Hepatocyte (in vitro differentiated cells): ENCODE data around the gene ARHGAP9. TPM values are rescaled to one million over a fixed set of nuclear protein-coding genes. Genes with fewer than 3 reads are reported as not detected.

Experiments
- DNase-seq: peaks from one replicate; pipeline ENCODE4 v3.0.0-alpha.2; 2016; ENCODE audit warnings: low spot score
- H2AFZ ChIP-seq: fragments of 200-600 bp; sonication (generic); 2 replicates; pipeline ENCODE4 v1.6.0; 2016; ENCODE audit warnings: antibody characterized with exemption, mild to moderate bottlenecking
- H3K27ac ChIP-seq: fragments of 200-600 bp; sonication (generic); 2 replicates; pipeline ENCODE4 v1.5.1; 2016; ENCODE audit warnings: mild to moderate bottlenecking
- H3K27me3 ChIP-seq: fragments of 200-600 bp; sonication (generic); 2 replicates; pipeline ENCODE4 v1.6.1; 2016
- H3K36me3 ChIP-seq: fragments of 200-600 bp; sonication (generic); replicated peaks from 2 replicates; pipeline ENCODE4 v1.5.1; 2016; ENCODE audit warnings: low read depth; ENCODE audit not compliant: insufficient read depth
- H3K4me1 ChIP-seq: fragments of 200-600 bp; sonication (generic); 2 replicates; pipeline ENCODE4 v1.5.1; 2016; ENCODE audit warnings: mild to moderate bottlenecking, moderate library complexity; ENCODE audit not compliant: insufficient read depth
- H3K4me2 ChIP-seq: fragments of 200-600 bp; sonication (generic); 2 replicates; pipeline ENCODE4 v1.6.0; 2016
- H3K4me3 ChIP-seq: fragments of 200-600 bp; sonication (generic); 2 replicates; pipeline ENCODE4 v1.5.1; 2016; ENCODE audit warnings: mild to moderate bottlenecking
- H3K79me2 ChIP-seq: fragments of 200-600 bp; sonication (generic); 2 replicates; pipeline ENCODE4 v1.6.0; 2017; ENCODE audit warnings: mild to moderate bottlenecking
- H3K9me2 ChIP-seq: fragments of 200-600 bp; sonication (generic); replicated peaks from 2 replicates; pipeline ENCODE4 v1.6.0; 2017; ENCODE audit warnings: mild to moderate bottlenecking; ENCODE audit not compliant: insufficient read depth
- H3K9me3 ChIP-seq: fragments of 200-600 bp; sonication (generic); 2 replicates; pipeline ENCODE4 v1.5.1; 2016; ENCODE audit warnings: low read depth, mild to moderate bottlenecking
- H4K20me1 ChIP-seq: fragments of 200-600 bp; sonication (generic); 2 replicates; pipeline ENCODE4 v1.6.0; 2016; ENCODE audit warnings: mild to moderate bottlenecking; ENCODE audit not compliant: insufficient read depth, poor library complexity, severe bottlenecking
- CTCF ChIP-seq: fragments of 200-600 bp; sonication (generic); IDR thresholded peaks from 2 replicates; pipeline ENCODE4 v1.5.1; 2016; ENCODE audit warnings: antibody characterized with exemption, mild to moderate bottlenecking; ENCODE audit not compliant: poor library complexity
- EZH2 ChIP-seq: fragments of 200-600 bp; sonication (generic); IDR thresholded peaks from 2 replicates; pipeline ENCODE4 v1.6.1; 2016; ENCODE audit warnings: antibody characterized with exemption, mild to moderate bottlenecking, borderline replicate concordance
- EZH2phosphoT487 ChIP-seq: fragments of 200-600 bp; sonication (generic); IDR thresholded peaks from one replicate; pipeline ENCODE4 v1.6.1; 2018; ENCODE audit warnings: antibody characterized with exemption, mild to moderate bottlenecking, low read depth, moderate library complexity; ENCODE audit not compliant: unreplicated experiment, severe bottlenecking
- WGBS: methylation state at CpG from one replicate; pipeline ENCODE4 v1.1.6; 2016; ENCODE audit warnings: low lambda C conversion rate; ENCODE audit errors: missing lambda C conversion rate; 5-methylcytosine and 5-hydroxymethylcytosine counted together
- polyA plus RNA-seq: library from polyadenylated mRNA; unstranded; fragments of >200 nt; fragmentation: Nextera tagmentation; extraction: Ambion mirVana; gene quantifications from 2 replicates; pipeline ENCODE4 v1.2.1, GENCODE V29; 2016
- total RNA-seq: library from RNA; depleted of rRNA; stranded (reverse); fragments of >200 nt; gene quantifications from 2 replicates; pipeline ENCODE4 v1.2.3, GENCODE V29; 2014

The ARHGAP9 gene
- total and polyA plus RNA-seq, 2 experiments from 2014 or later: 2.0 to 2.2 TPM

GRCh38 chr12:57488402-57489156 lies 8.9 kb upstream of the ARHGAP9 start:
- no peaks in the 10 kb centered on the region for H3K27me3 ChIP-seq

GRCh38 chr12:57487597-57488401 lies 8.1 kb upstream of the ARHGAP9 start, which contains the start of gene MARS1:
MARS1 (plus strand) TSS chr12:57488068; CDS start chr12:57488091, 23 bp downstream.
- H3K79me2 ChIP-seq: peaks cover 27% of the 10 kb centered on the region
- H3K9me3 ChIP-seq: no peaks in the 10 kb centered on the region
- H3K36me3 ChIP-seq: no peaks in the 10 kb centered on the region
- H3K27ac ChIP-seq: peak within 1 kb of the TSS; percentile 42
- peak within 1 kb of the TSS; percentile 39 for H3K4me3 ChIP-seq
- peak within 1 kb of the TSS; percentile 36 for H2AFZ ChIP-seq
- 14% methylated on average over 46 of the region's 47 CpGs for WGBS
- H3K9me2 ChIP-seq: no peaks in the 10 kb centered on the region
- TF ChIP-seq EZH2phosphoT487 (no peak), CTCF (peak; percentile 34)
- peak within 1 kb of the TSS; percentile 87 for H3K4me2 ChIP-seq
- DNase-seq: peak; percentile 97
- no peaks in the 10 kb centered on the region for H3K27me3 ChIP-seq
- peaks cover 2% of the 10 kb centered on the region for H4K20me1 ChIP-seq
- H3K4me1 ChIP-seq: peaks cover 11% of the 10 kb centered on the region

More at GRCh38 chr12:57488402-57489156, 8.9 kb upstream of the ARHGAP9 start:
- DNase-seq: no peak
- Histone ChIP-seq H3K79me2 (peaks cover 27% of the 10 kb centered on the region), H3K36me3 (no peaks in the 10 kb centered on the region), H3K9me3 (no peaks in the 10 kb centered on the region), H3K4me2 (peak overlapping the region; percentile 87), H4K20me1 (peaks cover 2% of the 10 kb centered on the region), H3K27ac (peak overlapping the region; percentile 42), H3K4me3 (peak overlapping the region; percentile 39), H3K4me1 (peaks cover 11% of the 10 kb centered on the region), H2AFZ (peak overlapping the region; percentile 35), H3K9me2 (no peaks in the 10 kb centered on the region)
- no peak for TF ChIP-seq EZH2
- TF ChIP-seq CTCF: no peak
- 30% methylated on average over 11 of the region's 11 CpGs for WGBS

- no peak for DNase-seq
- Histone ChIP-seq H3K36me3 (no peaks in the 10 kb centered on the region), H2AFZ (peak overlapping the region; percentile 36), H3K27ac (no peak overlapping the region), H3K79me2 (peaks cover 27% of the 10 kb centered on the region), H3K9me3 (no peaks in the 10 kb centered on the region), H4K20me1 (peaks cover 2% of the 10 kb centered on the region), H3K27me3 (no peaks in the 10 kb centered on the region), H3K9me2 (no peaks in the 10 kb centered on the region), H3K4me2 (peak overlapping the region; percentile 63), H3K4me3 (no peak overlapping the region), H3K4me1 (peaks cover 11% of the 10 kb centered on the region)
- WGBS: 92% methylated on average over 27 of the region's 27 CpGs
- no peak for TF ChIP-seq EZH2
- no peak for TF ChIP-seq EZH2phosphoT487
- TF ChIP-seq CTCF: no peak
These were observed 7.5 kb upstream of the ARHGAP9 start for GRCh38 chr12:57487055-57487596.
